Measurements from ENCODE around the gene ABI3BP.
"Not testable (repeated sequence)": the region's sequence is repeated elsewhere in the genome, so short reads cannot be mapped to it uniquely, and the experiment has no call there.

Gene ABI3BP

DNA sequence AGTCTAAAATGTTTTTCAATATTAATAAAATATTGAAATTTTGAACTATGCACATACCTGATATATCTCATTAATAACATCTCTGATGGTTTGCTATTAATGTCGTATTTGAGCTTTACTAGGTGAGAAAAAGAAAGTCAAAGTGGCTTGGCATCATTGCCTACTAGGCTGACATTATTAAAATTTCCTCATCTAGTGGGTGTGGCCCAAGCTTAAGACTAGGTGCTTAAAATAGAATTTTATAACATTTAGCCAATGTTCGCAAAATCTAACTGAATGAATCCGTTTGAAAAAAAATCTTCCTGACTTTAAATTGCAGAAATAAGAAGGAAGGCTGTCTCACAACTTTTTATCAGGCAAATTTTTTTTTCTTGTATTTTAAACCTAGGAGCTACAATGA lies 46.1 kb downstream of the ABI3BP start:
- H3K79me2 ChIP-seq (ENCODE audit: control insufficient read depth, insufficient read depth, low read length, unreplicated experiment), result no peaks in the 10 kb centered on the region
- no peaks in the 10 kb centered on the region for H3K27me3 ChIP-seq (ENCODE audit: insufficient read depth, low read length)
- no peaks in the 10 kb centered on the region for H3K4me1 ChIP-seq (ENCODE audit: control insufficient read depth, insufficient read depth, low read length, unreplicated experiment)
- no peak overlapping the region for H3K27ac ChIP-seq (ENCODE audit: low read depth, low read length)
- no peak overlapping the region for H3K4me3 ChIP-seq (ENCODE audit: low read depth, low read length)
- no peaks in the 10 kb centered on the region for H3K36me3 ChIP-seq (ENCODE audit: insufficient read depth, low read length)
- H2AFZ ChIP-seq (ENCODE audit: low read length, unreplicated experiment), result no peak overlapping the region

DNA sequence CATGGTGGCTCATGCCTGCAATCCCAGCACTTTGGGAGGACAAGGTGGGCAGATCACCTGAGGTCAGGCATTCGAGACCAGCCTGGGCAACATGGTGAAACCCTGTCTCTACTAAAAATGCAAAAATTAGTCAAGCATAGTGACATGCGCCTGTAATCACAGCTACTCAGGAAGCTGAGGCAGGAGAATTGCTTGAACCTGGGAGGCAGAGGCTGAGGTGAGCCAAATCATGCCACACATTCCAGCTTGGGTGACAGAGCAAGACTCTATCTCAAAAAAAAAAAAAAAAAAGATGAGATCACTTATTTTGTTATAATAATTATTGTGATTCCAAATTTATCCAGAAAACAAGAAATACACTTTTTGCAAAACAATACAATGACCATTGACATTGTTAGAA lies 47.1 kb downstream of the ABI3BP start:
- H3K4me3 ChIP-seq (ENCODE audit: low read depth, low read length); H3K4me1 ChIP-seq (ENCODE audit: control insufficient read depth, insufficient read depth, low read length, unreplicated experiment); H3K27me3 ChIP-seq (ENCODE audit: insufficient read depth, low read length); H3K79me2 ChIP-seq (ENCODE audit: control insufficient read depth, insufficient read depth, low read length, unreplicated experiment); H3K36me3 ChIP-seq (ENCODE audit: insufficient read depth, low read length); H3K27ac ChIP-seq (ENCODE audit: low read depth, low read length); H2AFZ ChIP-seq (ENCODE audit: low read length, unreplicated experiment): not testable (repeated sequence)

GRCh38 chr3:100941451-100941850 lies 51.8 kb downstream of the ABI3BP start:
- Histone ChIP-seq H3K36me3 (ENCODE audit: insufficient read depth, low read length) (no peaks in the 10 kb centered on the region), H3K79me2 (ENCODE audit: control insufficient read depth, insufficient read depth, low read length, unreplicated experiment) (no peaks in the 10 kb centered on the region), H2AFZ (ENCODE audit: low read length, unreplicated experiment) (no peak overlapping the region), H3K27ac (ENCODE audit: low read depth, low read length) (no peak overlapping the region), H3K4me3 (ENCODE audit: low read depth, low read length) (no peak overlapping the region), H3K27me3 (ENCODE audit: insufficient read depth, low read length) (no peaks in the 10 kb centered on the region), H3K4me1 (ENCODE audit: control insufficient read depth, insufficient read depth, low read length, unreplicated experiment) (no peaks in the 10 kb centered on the region)

DNA sequence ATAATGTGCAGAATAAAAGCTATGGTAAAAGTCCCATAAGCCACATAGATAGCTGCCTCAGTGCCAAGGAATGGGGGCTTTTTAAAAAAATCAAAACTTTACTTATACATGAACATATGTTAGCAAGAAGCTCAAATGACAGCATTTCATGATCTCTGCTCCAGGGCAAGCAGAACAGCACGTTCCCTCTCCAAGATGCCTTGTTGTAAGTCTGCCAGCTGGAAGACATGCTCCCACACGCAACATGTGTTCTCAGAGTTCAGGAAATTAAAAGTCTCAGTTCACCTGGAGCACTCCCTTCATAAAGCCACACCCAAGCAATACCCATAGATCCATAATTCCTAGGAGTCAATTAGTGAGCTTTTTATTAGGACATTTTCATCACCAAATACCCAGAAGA lies 52.2 kb downstream of the ABI3BP start:
- no peaks in the 10 kb centered on the region for H3K79me2 ChIP-seq (ENCODE audit: control insufficient read depth, insufficient read depth, low read length, unreplicated experiment)
- H2AFZ ChIP-seq (ENCODE audit: low read length, unreplicated experiment), result no peak overlapping the region

DNA sequence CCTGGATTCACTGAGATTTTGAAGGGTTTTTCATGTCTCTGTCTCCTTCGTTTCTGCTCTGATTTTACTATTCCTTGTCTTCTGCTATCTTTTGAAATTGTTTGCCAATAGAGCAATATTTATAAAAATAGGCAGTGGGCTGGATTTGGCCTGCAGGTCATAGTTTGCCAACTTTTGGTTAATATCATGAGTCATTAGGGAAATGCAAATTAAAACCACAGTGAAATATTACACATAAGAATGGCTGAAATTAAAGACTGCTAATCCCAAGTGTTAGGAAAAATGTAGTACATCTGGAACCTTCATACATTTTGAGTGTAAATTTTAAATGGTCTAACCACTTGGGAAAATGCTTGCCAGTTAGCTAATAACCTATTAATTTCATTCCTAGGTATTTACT lies 56.3 kb downstream of the ABI3BP start:
- Histone ChIP-seq H2AFZ (ENCODE audit: low read length, unreplicated experiment) (no peak overlapping the region), H3K79me2 (ENCODE audit: control insufficient read depth, insufficient read depth, low read length, unreplicated experiment) (no peaks in the 10 kb centered on the region), H3K36me3 (ENCODE audit: insufficient read depth, low read length) (no peaks in the 10 kb centered on the region), H3K4me1 (ENCODE audit: control insufficient read depth, insufficient read depth, low read length, unreplicated experiment) (no peaks in the 10 kb centered on the region), H3K4me3 (ENCODE audit: low read depth, low read length) (no peak overlapping the region), H3K27me3 (ENCODE audit: insufficient read depth, low read length) (no peaks in the 10 kb centered on the region), H3K27ac (ENCODE audit: low read depth, low read length) (no peak overlapping the region)

More for the DNA sequence above, 52.2 kb downstream of the ABI3BP start:
- no peaks in the 10 kb centered on the region for H3K27me3 ChIP-seq (ENCODE audit: insufficient read depth, low read length)
- no peak overlapping the region for H3K27ac ChIP-seq (ENCODE audit: low read depth, low read length)
- no peaks in the 10 kb centered on the region for H3K4me1 ChIP-seq (ENCODE audit: control insufficient read depth, insufficient read depth, low read length, unreplicated experiment)
- H3K36me3 ChIP-seq (ENCODE audit: insufficient read depth, low read length), result no peaks in the 10 kb centered on the region
- H3K4me3 ChIP-seq (ENCODE audit: low read depth, low read length), result no peak overlapping the region

DNA sequence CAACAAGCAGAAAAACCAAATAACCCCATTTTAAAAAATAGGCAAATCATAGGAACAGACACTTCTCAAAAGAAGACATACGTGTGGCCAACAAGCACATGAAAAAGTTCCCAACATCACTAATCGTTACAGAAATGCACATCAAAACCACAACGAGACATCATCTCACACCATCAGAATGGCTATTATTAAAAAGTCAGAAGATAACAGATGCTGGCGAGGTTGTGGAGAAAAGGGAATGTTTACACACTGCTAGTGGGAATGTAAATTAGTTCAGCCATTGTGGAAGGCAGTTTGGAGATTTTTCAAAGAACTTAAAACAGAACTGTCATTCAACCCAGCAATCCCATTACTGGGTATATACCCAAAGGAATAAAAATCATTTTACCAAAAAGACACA lies 60.7 kb downstream of the ABI3BP start:
- no peaks in the 10 kb centered on the region for H3K36me3 ChIP-seq (ENCODE audit: insufficient read depth, low read length)
- no peak overlapping the region for H3K4me3 ChIP-seq (ENCODE audit: low read depth, low read length)
- H3K79me2 ChIP-seq (ENCODE audit: control insufficient read depth, insufficient read depth, low read length, unreplicated experiment), result peaks cover 7% of the 10 kb centered on the region
- H2AFZ ChIP-seq (ENCODE audit: low read length, unreplicated experiment), result no peak overlapping the region
- H3K4me1 ChIP-seq (ENCODE audit: control insufficient read depth, insufficient read depth, low read length, unreplicated experiment), result peaks cover 27% of the 10 kb centered on the region
- no peaks in the 10 kb centered on the region for H3K27me3 ChIP-seq (ENCODE audit: insufficient read depth, low read length)
- H3K27ac ChIP-seq (ENCODE audit: low read depth, low read length), result no peak overlapping the region

DNA sequence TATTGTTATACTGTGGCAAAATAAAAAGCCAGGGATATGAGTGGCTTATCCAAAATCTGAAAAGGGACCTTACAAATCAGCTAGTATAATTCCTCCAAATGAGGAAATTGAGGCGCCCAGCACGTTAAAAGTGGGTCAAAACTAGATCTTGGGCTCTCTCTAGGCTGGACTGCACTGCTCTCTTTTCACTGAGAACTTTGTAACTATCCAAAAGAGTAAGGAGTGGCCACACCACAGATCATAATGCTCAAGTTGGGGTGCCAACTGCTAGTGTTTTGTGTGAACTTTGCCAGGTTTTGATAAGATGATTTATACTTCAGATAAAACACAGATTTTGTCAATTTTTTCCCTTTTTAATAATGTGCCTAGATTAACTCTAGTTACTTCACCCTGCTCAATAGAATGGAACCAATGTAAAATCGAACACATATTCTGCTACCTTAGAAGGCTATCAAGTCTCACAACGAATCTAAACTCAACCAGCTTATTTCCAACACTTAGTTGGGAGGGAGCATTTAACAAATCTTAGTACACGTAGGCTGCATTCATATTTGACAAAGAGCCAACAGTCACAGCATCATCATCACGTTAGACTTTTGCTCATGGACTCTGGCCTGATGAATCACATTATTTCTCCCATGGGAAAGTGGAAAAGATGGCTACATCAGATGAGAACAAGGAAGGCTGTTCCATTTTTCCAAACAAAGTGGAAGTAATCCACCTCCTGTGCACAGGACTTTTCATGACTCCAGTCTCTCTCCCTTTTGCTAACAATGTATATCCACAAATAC lies 64.4 kb downstream of the ABI3BP start:
- Histone ChIP-seq H3K79me2 (ENCODE audit: control insufficient read depth, insufficient read depth, low read length, unreplicated experiment) (peaks cover 7% of the 10 kb centered on the region), H3K36me3 (ENCODE audit: insufficient read depth, low read length) (no peaks in the 10 kb centered on the region), H3K4me3 (ENCODE audit: low read depth, low read length) (peak overlapping the region; percentile 26; the same call in 1 of the 2 replicates), H3K4me1 (ENCODE audit: control insufficient read depth, insufficient read depth, low read length, unreplicated experiment) (peaks cover 27% of the 10 kb centered on the region), H3K27ac (ENCODE audit: low read depth, low read length) (peak overlapping the region; percentile 85), H3K27me3 (ENCODE audit: insufficient read depth, low read length) (no peaks in the 10 kb centered on the region), H2AFZ (ENCODE audit: low read length, unreplicated experiment) (peak overlapping the region; percentile 66)

DNA sequence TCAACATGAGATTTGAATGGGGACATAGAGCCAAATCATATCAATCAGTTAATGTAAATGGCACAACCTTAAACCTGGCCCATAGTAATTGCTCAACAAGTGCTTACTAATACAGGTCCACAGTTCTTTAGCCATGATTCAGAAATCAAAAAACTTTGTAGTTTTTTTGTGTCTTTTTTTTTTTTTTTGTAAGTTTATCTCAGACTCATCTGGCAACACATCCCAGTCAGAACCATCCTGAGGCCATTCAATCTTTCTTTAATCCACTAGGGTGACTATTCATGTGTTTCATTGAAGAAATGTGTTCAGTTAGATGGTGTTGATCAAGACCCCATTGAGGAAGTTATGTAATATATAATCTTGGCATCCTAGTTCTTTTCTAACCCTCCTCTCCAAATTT lies 65.4 kb downstream of the ABI3BP start:
- no peak overlapping the region for H3K4me3 ChIP-seq (ENCODE audit: low read depth, low read length)
- H3K36me3 ChIP-seq (ENCODE audit: insufficient read depth, low read length), result no peaks in the 10 kb centered on the region
- peak overlapping the region; percentile 85 for H3K27ac ChIP-seq (ENCODE audit: low read depth, low read length)
- no peak overlapping the region for H2AFZ ChIP-seq (ENCODE audit: low read length, unreplicated experiment)
- peaks cover 7% of the 10 kb centered on the region for H3K79me2 ChIP-seq (ENCODE audit: control insufficient read depth, insufficient read depth, low read length, unreplicated experiment)
- H3K4me1 ChIP-seq (ENCODE audit: control insufficient read depth, insufficient read depth, low read length, unreplicated experiment), result peaks cover 27% of the 10 kb centered on the region
- H3K27me3 ChIP-seq (ENCODE audit: insufficient read depth, low read length), result no peaks in the 10 kb centered on the region

DNA sequence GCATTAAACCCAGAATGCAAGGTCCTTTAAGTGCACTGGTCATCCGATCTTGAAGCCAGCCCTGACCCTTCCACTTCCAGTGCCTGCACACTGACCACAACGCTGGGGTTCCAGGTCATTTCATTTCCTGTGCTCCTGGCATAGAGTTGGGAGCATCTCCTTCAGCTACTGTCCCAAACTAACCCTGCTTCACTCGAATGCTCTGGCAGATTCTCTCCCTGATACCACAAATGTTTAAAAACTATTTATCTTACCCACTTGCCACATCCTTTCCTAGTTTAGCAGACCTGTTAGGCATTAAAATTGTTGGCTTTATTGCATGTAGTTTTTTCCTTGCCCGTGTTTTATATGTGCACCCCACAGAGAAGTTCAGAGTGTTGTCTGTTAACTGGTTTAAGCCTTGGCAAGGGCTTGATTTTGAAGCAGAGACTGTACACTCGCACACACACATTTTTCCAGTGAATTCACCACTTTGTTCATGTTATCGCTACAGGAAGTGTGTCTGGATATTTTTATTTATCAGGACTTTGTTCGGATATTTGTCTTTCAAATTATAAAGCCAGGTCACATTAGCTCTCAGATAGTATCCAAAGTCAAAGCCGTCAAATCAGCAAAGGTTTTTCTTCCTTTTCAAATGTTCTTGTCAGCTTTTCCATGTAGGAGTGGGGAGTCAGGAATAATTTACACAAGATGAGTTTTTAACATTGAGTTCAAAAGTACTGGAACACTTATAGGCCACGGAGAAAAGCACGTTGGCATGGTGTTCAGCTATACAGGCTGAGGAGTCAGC lies 77.3 kb downstream of the ABI3BP start:
- H3K4me1 ChIP-seq (ENCODE audit: control insufficient read depth, insufficient read depth, low read length, unreplicated experiment), result peaks cover 32% of the 10 kb centered on the region
- peak overlapping the region; percentile 27 for H2AFZ ChIP-seq (ENCODE audit: low read length, unreplicated experiment)
- H3K4me3 ChIP-seq (ENCODE audit: low read depth, low read length), result no peak overlapping the region
- no peaks in the 10 kb centered on the region for H3K79me2 ChIP-seq (ENCODE audit: control insufficient read depth, insufficient read depth, low read length, unreplicated experiment)
- H3K27ac ChIP-seq (ENCODE audit: low read depth, low read length), result no peak overlapping the region
- H3K27me3 ChIP-seq (ENCODE audit: insufficient read depth, low read length), result no peaks in the 10 kb centered on the region
- 0 out of 2 replicates have a peak, but pooled peaks cover 3% of the 10 kb centered on the region for H3K36me3 ChIP-seq (ENCODE audit: insufficient read depth, low read length)

GRCh38 chr3:100913870-100914648 lies 79.2 kb downstream of the ABI3BP start:
- Histone ChIP-seq H3K79me2 (ENCODE audit: control insufficient read depth, insufficient read depth, low read length, unreplicated experiment) (no peaks in the 10 kb centered on the region), H3K4me1 (ENCODE audit: control insufficient read depth, insufficient read depth, low read length, unreplicated experiment) (peaks cover 32% of the 10 kb centered on the region), H3K4me3 (ENCODE audit: low read depth, low read length) (no peak overlapping the region), H3K36me3 (ENCODE audit: insufficient read depth, low read length) (0 out of 2 replicates have a peak, but pooled peaks cover 3% of the 10 kb centered on the region), H3K27me3 (ENCODE audit: insufficient read depth, low read length) (no peaks in the 10 kb centered on the region), H2AFZ (ENCODE audit: low read length, unreplicated experiment) (no peak overlapping the region), H3K27ac (ENCODE audit: low read depth, low read length) (peak overlapping the region; percentile 20)
